Eye (tissue), 1 donor: Measurements from ENCODE around the gene MAN1A1.

Experiments used
- DNase-seq: peaks from one replicate; pipeline ENCODE4 v3.0.0-alpha.2; 2015

Gene MAN1A1

GRCh38 chr6:119324718-119325117, 24.8 kb downstream of the MAN1A1 start:
- DNase-seq = no peak

- DNase-seq = no peak
These were observed 25.6 kb downstream of the MAN1A1 start for GRCh38 chr6:119323931-119324330.

DNA sequence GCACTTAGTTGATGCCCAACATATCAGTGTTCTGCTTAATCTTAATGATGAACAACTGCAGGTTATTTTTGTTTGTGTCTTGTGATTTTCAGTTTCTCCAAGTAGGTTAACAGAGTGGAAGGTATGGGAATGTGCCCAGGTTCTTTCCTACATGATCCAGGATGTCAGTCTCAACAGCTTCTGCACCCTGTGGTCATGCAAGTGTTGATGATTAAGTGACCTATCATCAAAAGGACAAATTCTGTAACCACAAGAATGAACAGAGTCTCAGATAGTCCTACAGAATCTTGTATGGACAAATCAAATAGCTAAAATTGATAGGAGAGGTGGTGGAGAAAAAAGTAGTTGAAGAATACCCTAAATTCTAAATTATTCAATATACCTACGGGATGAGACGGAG, 26.1 kb downstream of the MAN1A1 start:
- DNase-seq = no peak

GRCh38 chr6:119322715-119323350, 26.7 kb downstream of the MAN1A1 start:
- DNase-seq = no peak

- no peak for DNase-seq
These were observed 27.5 kb downstream of the MAN1A1 start for GRCh38 chr6:119322034-119322433.

DNA sequence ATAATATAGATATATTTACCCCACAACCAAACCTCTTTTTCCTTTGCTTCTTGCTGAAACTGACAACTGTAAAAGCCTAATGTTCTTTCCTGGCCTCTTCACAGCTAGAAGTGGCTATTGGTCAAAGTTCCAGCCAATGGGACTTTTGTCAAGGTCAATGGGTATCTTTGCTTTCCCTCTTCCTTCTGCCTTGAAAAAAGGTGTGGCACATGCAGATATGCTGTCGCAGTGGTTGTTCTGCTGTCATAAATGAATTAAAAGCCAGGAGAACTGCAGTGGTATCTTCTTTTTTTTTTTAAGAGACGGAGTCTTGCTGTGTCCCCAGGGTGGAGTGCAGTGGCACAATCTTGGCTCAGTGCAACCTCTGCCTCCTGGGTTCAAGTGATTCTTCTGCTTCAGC, 29.9 kb downstream of the MAN1A1 start:
- no peak for DNase-seq

GRCh38 chr6:119318730-119319129, 30.8 kb downstream of the MAN1A1 start:
- DNase-seq = no peak

DNA sequence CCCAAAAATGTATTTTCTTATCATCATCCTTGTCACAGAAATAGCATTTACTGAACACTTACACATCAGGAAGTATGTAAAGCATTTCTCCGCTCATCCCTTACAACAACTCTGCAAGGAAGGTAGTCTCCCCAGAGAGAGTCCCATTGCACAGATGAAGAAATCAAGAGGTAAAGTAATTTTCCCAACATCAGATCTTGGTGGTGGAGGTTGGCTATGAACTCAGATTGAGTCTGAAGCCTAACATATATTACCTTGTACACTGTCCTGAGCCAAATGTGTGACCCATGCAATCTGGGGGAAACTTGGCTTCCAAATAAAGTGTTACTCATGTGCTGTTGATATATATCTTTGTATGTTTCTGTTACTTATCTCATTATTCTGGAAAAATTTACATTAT, 31.4 kb downstream of the MAN1A1 start:
- no peak for DNase-seq

GRCh38 chr6:119317007-119317406, 32.6 kb downstream of the MAN1A1 start:
- no peak for DNase-seq

- DNase-seq = no peak
These were observed 34.7 kb downstream of the MAN1A1 start for GRCh38 chr6:119314885-119315272.

DNA sequence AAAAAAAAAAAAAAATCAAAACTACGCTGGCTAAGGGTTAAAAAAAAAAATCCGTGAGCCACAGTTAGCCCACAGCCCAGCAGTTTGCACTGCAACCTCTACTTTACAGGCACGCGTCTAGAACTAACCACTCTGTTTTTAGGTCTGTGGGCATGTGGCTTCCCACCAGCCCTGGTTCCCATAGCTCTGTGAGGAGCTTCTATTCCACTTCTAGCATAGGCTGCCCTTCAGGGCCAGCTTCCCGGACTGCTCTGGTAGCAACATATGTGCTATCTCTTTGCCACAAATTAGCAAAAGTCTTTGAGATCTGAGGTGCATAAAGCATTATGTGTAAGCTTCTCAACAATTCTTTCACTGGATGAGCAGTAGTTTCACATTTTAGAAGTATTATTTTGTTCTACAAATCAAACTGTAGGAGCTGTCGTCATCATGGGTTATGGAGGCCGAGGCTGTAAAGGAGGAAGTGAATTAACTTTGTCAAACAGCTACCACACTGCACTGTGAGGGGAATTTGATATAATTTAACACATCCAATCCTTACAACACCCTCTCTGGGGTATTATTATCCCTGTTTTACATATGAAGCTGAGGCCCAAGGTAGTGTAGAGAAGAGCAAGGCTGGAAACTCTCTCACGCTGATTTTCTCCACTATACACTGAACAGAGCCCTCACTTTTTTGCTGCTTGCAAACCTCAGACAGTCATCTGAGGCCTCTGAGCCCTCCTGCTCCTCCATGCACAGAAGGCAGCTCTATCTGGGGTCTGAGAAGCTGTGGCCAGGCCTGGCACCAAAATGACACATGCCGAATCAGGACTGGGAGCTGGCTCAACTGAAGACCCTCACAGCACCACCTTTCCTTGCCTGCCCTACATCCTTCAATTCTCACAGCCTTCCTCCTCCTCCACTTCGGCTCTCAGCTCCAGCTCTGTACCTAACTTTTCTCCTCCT, 35.4 kb downstream of the MAN1A1 start:
- DNase-seq = no peak

DNA sequence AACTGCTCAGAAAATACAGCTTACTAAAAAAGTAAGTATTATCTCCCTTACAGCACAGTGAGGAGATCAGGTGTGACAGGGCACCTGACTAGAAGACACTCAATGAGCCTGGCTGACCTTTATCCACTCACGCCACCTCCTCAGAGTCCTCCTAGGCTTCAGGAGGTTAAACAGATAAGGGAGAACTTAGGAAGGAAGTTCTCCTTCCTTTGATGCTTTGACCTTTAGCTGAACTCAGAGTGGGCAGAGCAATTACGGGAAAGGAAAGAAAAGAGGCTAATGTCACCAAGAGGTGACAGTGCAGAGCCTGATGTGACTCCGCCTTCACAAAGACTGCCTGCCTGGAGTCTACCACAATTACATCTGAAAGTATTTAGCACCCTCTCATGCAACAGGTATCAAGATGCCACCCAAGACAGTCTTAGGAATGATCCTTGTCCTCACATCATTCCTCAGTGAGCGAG, 36.7 kb downstream of the MAN1A1 start:
- DNase-seq = peak; percentile 43

DNA sequence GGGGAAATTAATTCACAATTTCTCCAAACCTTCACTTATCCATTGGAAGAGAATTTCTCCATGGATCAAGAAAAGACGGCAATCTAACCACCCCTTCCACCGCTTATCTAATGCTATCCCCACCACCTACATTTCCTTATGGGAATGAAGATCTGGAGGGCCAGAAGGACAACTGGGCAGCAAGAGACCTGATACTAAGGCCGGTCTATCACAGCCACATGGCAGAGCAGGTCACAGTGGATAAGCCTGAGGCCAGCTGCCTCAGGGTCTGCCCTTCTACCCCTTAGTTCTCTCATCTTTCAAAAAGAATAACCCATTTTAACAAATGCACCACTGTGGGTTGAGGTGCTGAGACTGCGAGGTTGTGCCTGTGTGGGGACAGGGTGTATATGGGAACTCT, 37.1 kb downstream of the MAN1A1 start:
- no peak for DNase-seq

GRCh38 chr6:119311514-119312142, 37.9 kb downstream of the MAN1A1 start:
- peak; percentile 70 for DNase-seq

- DNase-seq = no peak
These were observed 39.0 kb downstream of the MAN1A1 start for GRCh38 chr6:119310486-119311036.

GRCh38 chr6:119308991-119309657, 40.4 kb downstream of the MAN1A1 start:
- peak; percentile 48 for DNase-seq

DNA sequence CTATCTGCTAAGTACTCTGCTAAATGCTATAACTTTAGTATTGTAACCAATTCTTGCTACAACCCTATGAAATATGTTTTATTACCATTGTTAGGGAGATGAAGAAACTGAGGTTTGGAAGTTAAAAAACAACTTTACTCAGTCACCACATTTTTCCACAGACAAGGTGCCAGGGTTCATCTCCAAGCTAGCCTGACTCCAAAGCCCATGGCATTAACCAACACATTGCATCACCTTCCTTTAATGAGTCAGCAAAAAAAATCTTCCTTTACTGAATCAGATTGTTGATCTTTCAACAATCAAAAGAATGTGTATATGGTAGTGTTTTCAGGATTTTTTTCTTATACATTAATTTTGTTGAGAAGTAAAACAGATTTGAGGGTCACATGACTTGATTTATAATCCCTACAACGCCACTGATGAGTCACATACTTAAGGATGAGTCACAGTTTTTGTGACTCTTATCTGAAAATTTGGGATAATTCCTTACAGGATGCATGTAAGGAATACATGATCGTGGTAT, 41.5 kb downstream of the MAN1A1 start:
- no peak for DNase-seq

- DNase-seq = no peak
These were observed 42.5 kb downstream of the MAN1A1 start for GRCh38 chr6:119307056-119307455.

GRCh38 chr6:119306396-119306968, 43.1 kb downstream of the MAN1A1 start:
- no peak for DNase-seq

DNA sequence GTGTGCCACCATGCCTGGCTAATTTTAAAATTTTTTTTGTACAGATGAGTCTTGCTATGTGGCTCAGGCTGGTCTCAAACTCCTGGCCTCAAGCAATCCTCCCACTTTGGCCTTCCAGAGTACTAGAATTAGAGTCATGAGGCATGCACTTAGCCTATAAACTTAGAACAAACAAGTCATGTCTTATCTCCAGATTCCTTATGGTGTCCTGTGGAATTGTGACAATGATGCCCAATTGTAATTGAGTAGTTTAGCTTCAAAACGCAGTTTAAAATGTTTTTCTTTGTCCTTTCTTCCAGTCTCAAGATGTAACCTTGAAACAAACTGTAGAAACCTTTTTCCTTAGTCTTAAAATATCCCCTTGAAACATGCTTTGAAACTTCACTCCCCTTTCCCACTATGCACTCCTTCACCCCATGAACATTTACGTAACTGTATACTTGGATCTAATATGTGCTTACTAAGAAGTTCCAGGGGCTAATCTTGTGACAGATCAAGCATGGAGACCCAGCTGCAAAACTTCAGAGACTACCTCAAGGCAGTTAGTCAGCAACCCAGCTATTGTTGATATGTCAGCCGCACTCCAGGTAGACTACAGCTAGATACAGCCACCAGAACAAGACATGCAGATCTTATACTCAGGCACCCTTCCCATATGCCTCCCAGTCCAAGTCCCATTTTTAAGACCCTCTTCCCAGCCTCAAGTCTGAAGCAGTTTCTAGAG, 46.2 kb downstream of the MAN1A1 start:
- DNase-seq = no peak

DNA sequence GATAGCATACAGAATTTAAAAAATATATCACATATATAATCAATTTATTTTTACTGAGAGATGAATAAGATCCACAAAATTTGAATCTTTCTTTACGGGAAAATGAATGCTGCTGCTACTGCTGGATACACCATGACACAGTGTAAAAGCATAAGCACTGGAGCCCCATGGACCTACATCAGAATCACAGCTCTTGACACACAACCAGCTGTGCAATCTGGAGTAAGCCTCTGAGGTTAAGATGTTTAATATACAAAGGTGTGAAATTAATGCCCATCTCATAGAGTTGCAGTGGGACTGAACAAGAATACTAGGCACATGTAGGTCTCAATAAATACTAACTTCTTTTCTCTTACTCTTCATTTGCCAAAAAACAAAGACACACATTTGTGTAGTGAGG, 48.1 kb downstream of the MAN1A1 start:
- DNase-seq = no peak
